Effector CD4-positive, alpha-beta T cell (primary cell): ENCODE data around the gene HOXA7.

Source experiments
- DNase-seq: peaks from one replicate; pipeline ENCODE4 v3.0.0-alpha.2; 2020

Gene HOXA7

GRCh38 chr7:27104341-27105058 lies 52.0 kb downstream of the HOXA7 start:
- DNase-seq, result no peak
